ENCODE measurements around the gene ERG28.
"Not testable (repeated sequence)": the region's sequence is repeated elsewhere in the genome, so short reads cannot be mapped to it uniquely, and the experiment has no call there.

Gene ERG28

GRCh38 chr14:75660630-75661498 is at the start of gene ERG28, which contains the start of gene TTLL5:
Gene ERG28, minus strand, starts transcription at chr14:75660876. Its CDS starts 3,374 bp downstream, at chr14:75657502.
Gene TTLL5, plus strand, starts transcription at chr14:75661246. Its CDS starts 1,904 bp downstream, at chr14:75663150.
- Mint-ChIP-seq H3K4me3 (peak within 1 kb of the TSS; percentile 92 to 97), H3K27me3 (no peaks in the 10 kb centered on the region), H3K9me3 (no peaks in the 10 kb centered on the region), H3K4me1 (peaks cover 5 to 8% of the 10 kb centered on the region in 2 donors), H3K36me3 (peaks cover 6 to 15% of the 10 kb centered on the region in 2 donors), H3K27ac (peak within 1 kb of the TSS; percentile 93)
- DNase-seq (peak; percentile 97), ATAC-seq (replicated peaks) (peak; percentile 98)

GRCh38 chr14:75709207-75709812 is 48.6 kb upstream of the ERG28 start:
- Mint-ChIP-seq H3K4me1 (no peaks in the 10 kb centered on the region), H3K4me3 (no peak overlapping the region), H3K36me3 (peaks cover 14 to 24% of the 10 kb centered on the region in 2 donors), H3K27me3 (no peaks in the 10 kb centered on the region), H3K27ac (no peak overlapping the region), H3K9me3 (no peaks in the 10 kb centered on the region)
- DNase-seq (peak; percentile 29), ATAC-seq (replicated peaks) (peak; percentile 78 to 79)

GRCh38 chr14:75705014-75705413 is 44.3 kb upstream of the ERG28 start:
- ATAC-seq (replicated peaks) = no peak
- Mint-ChIP-seq H3K27ac (no peak overlapping the region), H3K27me3 (no peaks in the 10 kb centered on the region), H3K36me3 (peaks cover 32 to 42% of the 10 kb centered on the region in 2 donors), H3K9me3 (no peaks in the 10 kb centered on the region), H3K4me3 (no peak overlapping the region), H3K4me1 (no peaks in the 10 kb centered on the region)
- no peak for DNase-seq

GRCh38 chr14:75703467-75703866 is 42.8 kb upstream of the ERG28 start:
- no peaks in the 10 kb centered on the region for H3K9me3 Mint-ChIP-seq
- DNase-seq (no peak), ATAC-seq (replicated peaks) (no peak)
- no peaks in the 10 kb centered on the region for H3K27me3 Mint-ChIP-seq
- no peak overlapping the region for H3K27ac Mint-ChIP-seq
- H3K4me1 Mint-ChIP-seq = peaks cover 0 to 7% of the 10 kb centered on the region in 2 donors
- peaks cover 42 to 51% of the 10 kb centered on the region in 2 donors for H3K36me3 Mint-ChIP-seq
- H3K4me3 Mint-ChIP-seq = no peak overlapping the region

GRCh38 chr14:75702616-75703261 is 42.1 kb upstream of the ERG28 start:
- Mint-ChIP-seq H3K9me3 (no peaks in the 10 kb centered on the region), H3K36me3 (peaks cover 42 to 54% of the 10 kb centered on the region in 2 donors), H3K4me3 (no peak overlapping the region), H3K27me3 (no peaks in the 10 kb centered on the region), H3K4me1 (peaks cover 0 to 7% of the 10 kb centered on the region in 2 donors), H3K27ac (no peak overlapping the region)
- no peak for DNase-seq
- no peak for ATAC-seq (replicated peaks)

- DNase-seq (no peak), ATAC-seq (replicated peaks) (no peak)
- no peaks in the 10 kb centered on the region for H3K9me3 Mint-ChIP-seq
- peaks cover 43 to 54% of the 10 kb centered on the region in 2 donors for H3K36me3 Mint-ChIP-seq
- H3K4me3 Mint-ChIP-seq = no peak overlapping the region
- H3K4me1 Mint-ChIP-seq = peaks cover 0 to 7% of the 10 kb centered on the region in 2 donors
- no peaks in the 10 kb centered on the region for H3K27me3 Mint-ChIP-seq
- no peak overlapping the region for H3K27ac Mint-ChIP-seq
These were observed 41.4 kb upstream of the ERG28 start for GRCh38 chr14:75702122-75702521.

- peaks cover 46 to 59% of the 10 kb centered on the region in 2 donors for H3K36me3 Mint-ChIP-seq
- H3K27me3 Mint-ChIP-seq = no peaks in the 10 kb centered on the region
- H3K27ac Mint-ChIP-seq = no peak overlapping the region
- no peak overlapping the region for H3K4me3 Mint-ChIP-seq
- ATAC-seq (replicated peaks) (no peak), DNase-seq (no peak)
- peaks cover 0 to 7% of the 10 kb centered on the region in 2 donors for H3K4me1 Mint-ChIP-seq
- H3K9me3 Mint-ChIP-seq = peaks cover 0 to 2% of the 10 kb centered on the region in 2 donors
These were observed 39.6 kb upstream of the ERG28 start for GRCh38 chr14:75700295-75700694.

GRCh38 chr14:75699331-75699730 is 38.7 kb upstream of the ERG28 start:
- H3K27me3 Mint-ChIP-seq = no peaks in the 10 kb centered on the region
- peaks cover 50 to 59% of the 10 kb centered on the region in 2 donors for H3K36me3 Mint-ChIP-seq

GRCh38 chr14:75697918-75698317 is 37.2 kb upstream of the ERG28 start:
- Mint-ChIP-seq H3K27ac (no peak overlapping the region), H3K27me3 (no peaks in the 10 kb centered on the region), H3K9me3 (peaks cover 3 to 8% of the 10 kb centered on the region in 2 donors), H3K36me3 (peaks cover 62 to 68% of the 10 kb centered on the region in 2 donors), H3K4me1 (peaks cover 0 to 7% of the 10 kb centered on the region in 2 donors), H3K4me3 (no peak overlapping the region)
- DNase-seq = no peak
- ATAC-seq (replicated peaks) = no peak

More at GRCh38 chr14:75699331-75699730, 38.7 kb upstream of the ERG28 start:
- ATAC-seq (replicated peaks) (no peak), DNase-seq (no peak)
- H3K4me3 Mint-ChIP-seq = no peak overlapping the region
- no peak overlapping the region for H3K27ac Mint-ChIP-seq
- H3K9me3 Mint-ChIP-seq = peaks cover 3 to 6% of the 10 kb centered on the region in 2 donors
- H3K4me1 Mint-ChIP-seq = peaks cover 0 to 7% of the 10 kb centered on the region in 2 donors

GRCh38 chr14:75697386-75697785 is 36.7 kb upstream of the ERG28 start:
- H3K36me3 Mint-ChIP-seq = peaks cover 66 to 71% of the 10 kb centered on the region in 2 donors
- DNase-seq (no peak), ATAC-seq (replicated peaks) (no peak)
- H3K9me3 Mint-ChIP-seq = peaks cover 3 to 8% of the 10 kb centered on the region in 2 donors
- H3K27ac Mint-ChIP-seq = no peak overlapping the region
- H3K27me3 Mint-ChIP-seq = no peaks in the 10 kb centered on the region
- H3K4me1 Mint-ChIP-seq = peaks cover 0 to 7% of the 10 kb centered on the region in 2 donors
- no peak overlapping the region for H3K4me3 Mint-ChIP-seq

- not testable (repeated sequence) for H3K4me3 Mint-ChIP-seq; H3K27me3 Mint-ChIP-seq; H3K4me1 Mint-ChIP-seq; ATAC-seq (replicated peaks); DNase-seq; H3K27ac Mint-ChIP-seq; H3K9me3 Mint-ChIP-seq
- peaks cover 64 to 72% of the 10 kb centered on the region in 2 donors for H3K36me3 Mint-ChIP-seq
These were observed 34.3 kb upstream of the ERG28 start for GRCh38 chr14:75695025-75695424.

- Mint-ChIP-seq H3K27ac (no peak overlapping the region), H3K36me3 (peaks cover 43 to 55% of the 10 kb centered on the region in 2 donors)
These were observed 29.3 kb upstream of the ERG28 start for GRCh38 chr14:75690010-75690409.

GRCh38 chr14:75689012-75689411 is 28.3 kb upstream of the ERG28 start:
- peaks cover 37 to 49% of the 10 kb centered on the region in 2 donors for H3K36me3 Mint-ChIP-seq
- no peaks in the 10 kb centered on the region for H3K27me3 Mint-ChIP-seq
- no peaks in the 10 kb centered on the region for H3K4me1 Mint-ChIP-seq
- peaks cover 0 to 1% of the 10 kb centered on the region in 2 donors for H3K9me3 Mint-ChIP-seq
- no peak for ATAC-seq (replicated peaks)
- no peak overlapping the region for H3K27ac Mint-ChIP-seq
- no peak overlapping the region for H3K4me3 Mint-ChIP-seq
- no peak for DNase-seq

More at GRCh38 chr14:75690010-75690409, 29.3 kb upstream of the ERG28 start:
- DNase-seq = no peak
- H3K4me1 Mint-ChIP-seq = no peaks in the 10 kb centered on the region
- no peak for ATAC-seq (replicated peaks)
- no peaks in the 10 kb centered on the region for H3K27me3 Mint-ChIP-seq
- no peak overlapping the region for H3K4me3 Mint-ChIP-seq
- H3K9me3 Mint-ChIP-seq = peaks cover 3 to 4% of the 10 kb centered on the region in 2 donors

GRCh38 chr14:75685910-75686309 is 25.2 kb upstream of the ERG28 start:
- no peak overlapping the region for H3K27ac Mint-ChIP-seq
- no peaks in the 10 kb centered on the region for H3K9me3 Mint-ChIP-seq
- DNase-seq (no peak), ATAC-seq (replicated peaks) (no peak)
- no peaks in the 10 kb centered on the region for H3K27me3 Mint-ChIP-seq
- H3K4me1 Mint-ChIP-seq = peaks cover 0 to 4% of the 10 kb centered on the region in 2 donors
- H3K4me3 Mint-ChIP-seq = no peak overlapping the region
- peaks cover 23 to 39% of the 10 kb centered on the region in 2 donors for H3K36me3 Mint-ChIP-seq

Measured in stimulated activated naive B cell treated with anti-CD40 and anti-IgM and Interleukin-4, amounts not matched to agents 10 μg/mL and 1 μg/mL and 100 μg/mL, for 72 hours (primary cell).